K562 (cell line): Measurements from ENCODE around the gene PHF12. TPM values are rescaled to one million over a fixed set of nuclear protein-coding genes. Genes with fewer than 3 reads are reported as not detected.

ENCODE experiments used
- ARNT ChIP-seq, 2 experiments: fragments of 450-650 bp; IDR thresholded peaks; 2 replicates each; pipeline ENCODE4 v1.6.1; 2016; ENCODE audit warnings: mild to moderate bottlenecking in 1 of 2
- CC2D1A ChIP-seq: fragments of 450-650 bp; IDR thresholded peaks from 2 replicates; pipeline ENCODE4 v1.6.1; 2017; ENCODE audit warnings: mild to moderate bottlenecking
- CCNT2 ChIP-seq: IDR thresholded peaks from 2 replicates; pipeline ENCODE4 v1.6.1; 2011; ENCODE audit warnings: borderline replicate concordance, low read depth, mild to moderate bottlenecking, moderate library complexity, mixed read lengths, low read length; ENCODE audit not compliant: insufficient read length; ENCODE audit errors: extremely low read depth
- DACH1 ChIP-seq: fragments of 450-650 bp; IDR thresholded peaks from 2 replicates; pipeline ENCODE4 v1.6.1; 2018; ENCODE audit not compliant: partially characterized antibody
- ETV5 ChIP-seq: sonication (generic); formaldehyde crosslinking; IDR thresholded peaks from 2 replicates; pipeline ENCODE4 v1.4.0; 2020; ENCODE audit warnings: low read depth, mild to moderate bottlenecking, missing genetic modification reagents
- GMEB1 ChIP-seq: fragments of 250-450 bp; sonication (Bioruptor Pico); IDR thresholded peaks from 2 replicates; pipeline ENCODE4 v1.4.0; 2020; ENCODE audit warnings: mild to moderate bottlenecking
- NELFE ChIP-seq: IDR thresholded peaks from 2 replicates; pipeline ENCODE4 v1.6.1; 2011; ENCODE audit warnings: mild to moderate bottlenecking; ENCODE audit not compliant: insufficient read depth, insufficient read length
- NONO ChIP-seq, 2 experiments: fragments of 200-400 bp in 1 of 2; fragments of 450-650 bp in 1 of 2; formaldehyde crosslinking in 1 of 2; IDR thresholded peaks; 2 replicates each; pipeline ENCODE4 v1.6.1; 2017; ENCODE audit warnings: low read depth in 2 of 2, mild to moderate bottlenecking in 2 of 2, moderate library complexity in 2 of 2, low read length in 1 of 2
- POLR2A ChIP-seq: fragments of 450-650 bp; conservative IDR thresholded peaks from 2 replicates; pipeline ENCODE4 v1.6.1; 2016
- POU5F1 ChIP-seq: fragments of 150-350 bp; IDR thresholded peaks from 2 replicates; pipeline ENCODE4 v1.6.1; 2014; ENCODE audit warnings: borderline replicate concordance, low read length, low read depth, mild to moderate bottlenecking; ENCODE audit not compliant: partially characterized antibody
- SMAD4 ChIP-seq: fragments of 250-450 bp; sonication (Bioruptor Pico); conservative IDR thresholded peaks from 2 replicates; pipeline ENCODE4 v1.8.0; 2021; ENCODE audit warnings: inconsistent platforms, mild to moderate bottlenecking, moderate library complexity
- ZBTB1 ChIP-seq: sonication (generic); formaldehyde crosslinking; IDR thresholded peaks from 2 replicates; pipeline ENCODE4 v1.8.1; 2023; ENCODE audit warnings: missing genetic modification reagents, low read depth, mild to moderate bottlenecking, borderline replicate concordance
- ZKSCAN3 ChIP-seq: fragments of 250-450 bp; sonication (Bioruptor Pico); IDR thresholded peaks from 2 replicates; pipeline ENCODE4 v1.4.0; 2020
- ZNF699 ChIP-seq: fragments of 250-450 bp; sonication (Bioruptor Pico); IDR thresholded peaks from 2 replicates; pipeline ENCODE4 v1.8.0; 2021; ENCODE audit warnings: mild to moderate bottlenecking, moderate library complexity; ENCODE audit not compliant: insufficient replicate concordance
- ZNF780A ChIP-seq: fragments of 250-450 bp; sonication (Bioruptor Pico); IDR thresholded peaks from 2 replicates; pipeline ENCODE4 v1.5.0; 2021; ENCODE audit warnings: mild to moderate bottlenecking
- polyA plus RNA-seq, 8 experiments: library from polyadenylated mRNA; depleted of rRNA in 4 of 8; stranded (reverse) in 5 of 8; unstranded in 3 of 8; fragments of >200 nt; fragmentation: Nextera tagmentation in 2 of 8; fragmentation: Illumina TruSeq in 1 of 8; extraction: Ambion mirVana in 2 of 8; extraction: Trizol in 1 of 8; gene quantifications; 2 replicates each; pipeline versions ENCODE4 v1.2.1 to v1.2.3, GENCODE V29; 2011 to 2014; ENCODE audit warnings: inconsistent platforms in 1 of 8, missing spikeins in 1 of 8
- total RNA-seq, 7 experiments: library from RNA; depleted of rRNA in 6 of 7; stranded (reverse); fragments of >200 nt in 6 of 7; fragmentation: Illumina TruSeq in 2 of 7; extraction: Trizol in 2 of 7; gene quantifications; 2 replicates each; pipeline versions ENCODE4 v1.2.1 to v1.2.3, GENCODE V29; 2011 to 2021; ENCODE audit warnings: low replicate concordance in 1 of 7
- TF ChIP-seq, protein P1 (sequence below): fragments of 250-450 bp; sonication (Bioruptor Pico); IDR thresholded peaks from 2 replicates; pipeline ENCODE4 v1.4.0; 2020
- TF ChIP-seq, protein P2 (sequence below): fragments of 200-800 bp; sonication (Bioruptor generic); IDR thresholded peaks from 2 replicates; pipeline ENCODE4 v1.6.1; 2017; ENCODE audit warnings: missing genetic modification characterization, missing compliant biosample characterization
- TF ChIP-seq, protein P3 (sequence below): IDR thresholded peaks from 2 replicates; pipeline ENCODE4 v1.6.1; 2012; ENCODE audit warnings: low read depth, low read length, improper control_type of control experiment, borderline replicate concordance

Gene PHF12
- total and polyA plus RNA-seq, 9 of the 15 experiments (the other 6 are each of a cell fraction or from before 2014, with no cell fraction given) = 0.82 to 31.3 (median 13.5) TPM

DNA sequence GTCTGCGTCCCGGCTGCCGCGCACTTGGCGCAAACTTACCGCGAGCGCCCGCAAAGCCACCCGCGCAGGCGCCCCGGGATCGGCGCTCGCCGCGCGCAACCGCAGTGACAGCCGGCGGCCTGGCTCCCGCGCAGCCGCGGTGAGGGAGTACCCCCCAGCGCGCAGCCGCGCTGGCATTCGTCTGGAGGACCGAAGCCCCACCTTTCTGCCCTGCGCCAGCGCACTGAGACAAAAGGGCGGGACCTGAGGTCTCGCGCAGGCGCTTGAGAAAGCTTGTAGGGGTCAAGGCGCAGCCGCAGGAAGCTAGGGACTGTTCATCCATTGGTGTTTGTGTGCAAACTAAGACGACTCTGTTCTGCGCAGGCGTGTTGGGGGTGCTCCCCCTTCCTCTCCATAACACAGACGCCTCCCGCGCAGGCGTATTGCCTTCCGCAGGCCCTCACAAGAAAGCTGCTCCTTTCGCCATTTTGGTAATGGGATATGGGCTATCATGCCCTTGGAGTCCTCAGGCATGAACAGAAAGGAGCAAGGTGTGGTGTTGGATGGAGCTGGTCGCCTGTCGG lies at the start of gene PHF12 (continued):
- TF ChIP-seq, protein P1, sequence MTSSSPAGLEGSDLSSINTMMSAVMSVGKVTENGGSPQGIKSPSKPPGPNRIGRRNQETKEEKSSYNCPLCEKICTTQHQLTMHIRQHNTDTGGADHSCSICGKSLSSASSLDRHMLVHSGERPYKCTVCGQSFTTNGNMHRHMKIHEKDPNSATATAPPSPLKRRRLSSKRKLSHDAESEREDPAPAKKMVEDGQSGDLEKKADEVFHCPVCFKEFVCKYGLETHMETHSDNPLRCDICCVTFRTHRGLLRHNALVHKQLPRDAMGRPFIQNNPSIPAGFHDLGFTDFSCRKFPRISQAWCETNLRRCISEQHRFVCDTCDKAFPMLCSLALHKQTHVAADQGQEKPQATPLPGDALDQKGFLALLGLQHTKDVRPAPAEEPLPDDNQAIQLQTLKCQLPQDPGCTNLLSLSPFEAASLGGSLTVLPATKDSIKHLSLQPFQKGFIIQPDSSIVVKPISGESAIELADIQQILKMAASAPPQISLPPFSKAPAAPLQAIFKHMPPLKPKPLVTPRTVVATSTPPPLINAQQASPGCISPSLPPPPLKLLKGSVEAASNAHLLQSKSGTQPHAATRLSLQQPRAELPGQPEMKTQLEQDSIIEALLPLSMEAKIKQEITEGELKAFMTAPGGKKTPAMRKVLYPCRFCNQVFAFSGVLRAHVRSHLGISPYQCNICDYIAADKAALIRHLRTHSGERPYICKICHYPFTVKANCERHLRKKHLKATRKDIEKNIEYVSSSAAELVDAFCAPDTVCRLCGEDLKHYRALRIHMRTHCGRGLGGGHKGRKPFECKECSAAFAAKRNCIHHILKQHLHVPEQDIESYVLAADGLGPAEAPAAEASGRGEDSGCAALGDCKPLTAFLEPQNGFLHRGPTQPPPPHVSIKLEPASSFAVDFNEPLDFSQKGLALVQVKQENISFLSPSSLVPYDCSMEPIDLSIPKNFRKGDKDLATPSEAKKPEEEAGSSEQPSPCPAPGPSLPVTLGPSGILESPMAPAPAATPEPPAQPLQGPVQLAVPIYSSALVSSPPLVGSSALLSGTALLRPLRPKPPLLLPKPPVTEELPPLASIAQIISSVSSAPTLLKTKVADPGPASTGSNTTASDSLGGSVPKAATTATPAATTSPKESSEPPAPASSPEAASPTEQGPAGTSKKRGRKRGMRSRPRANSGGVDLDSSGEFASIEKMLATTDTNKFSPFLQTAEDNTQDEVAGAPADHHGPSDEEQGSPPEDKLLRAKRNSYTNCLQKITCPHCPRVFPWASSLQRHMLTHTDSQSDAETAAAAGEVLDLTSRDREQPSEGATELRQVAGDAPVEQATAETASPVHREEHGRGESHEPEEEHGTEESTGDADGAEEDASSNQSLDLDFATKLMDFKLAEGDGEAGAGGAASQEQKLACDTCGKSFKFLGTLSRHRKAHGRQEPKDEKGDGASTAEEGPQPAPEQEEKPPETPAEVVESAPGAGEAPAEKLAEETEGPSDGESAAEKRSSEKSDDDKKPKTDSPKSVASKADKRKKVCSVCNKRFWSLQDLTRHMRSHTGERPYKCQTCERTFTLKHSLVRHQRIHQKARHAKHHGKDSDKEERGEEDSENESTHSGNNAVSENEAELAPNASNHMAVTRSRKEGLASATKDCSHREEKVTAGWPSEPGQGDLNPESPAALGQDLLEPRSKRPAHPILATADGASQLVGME (CRISPR knock-in tag) = no peak
- TF ChIP-seq NONO (IDR thresholded peaks at IDR 0.05; ENCODE audit: low read depth in 2 of 2, low read length in 1 of 2) (0 out of 4 replicates have a peak, but pooled peaks of 1 of the 2 experiments have one; percentile 70), ZNF780A (CRISPR knock-in tag) (no peak), DACH1 (no peak), NELFE (no peak), POLR2A (peak; percentile 93), SMAD4 (CRISPR knock-in tag) (no peak), GMEB1 (CRISPR knock-in tag) (peak; percentile 66), ZBTB1 (CRISPR knock-in tag) (no peak), ZNF699 (CRISPR knock-in tag) (no peak), CCNT2 (peak; percentile 65), ARNT (IDR thresholded peaks at IDR 0.05) (no peak), POU5F1 (peak; percentile 98), CC2D1A (no peak), ZKSCAN3 (no peak), ETV5 (CRISPR knock-in tag) (no peak; the same call in 1 of the 2 replicates)
- TF ChIP-seq, protein P2, sequence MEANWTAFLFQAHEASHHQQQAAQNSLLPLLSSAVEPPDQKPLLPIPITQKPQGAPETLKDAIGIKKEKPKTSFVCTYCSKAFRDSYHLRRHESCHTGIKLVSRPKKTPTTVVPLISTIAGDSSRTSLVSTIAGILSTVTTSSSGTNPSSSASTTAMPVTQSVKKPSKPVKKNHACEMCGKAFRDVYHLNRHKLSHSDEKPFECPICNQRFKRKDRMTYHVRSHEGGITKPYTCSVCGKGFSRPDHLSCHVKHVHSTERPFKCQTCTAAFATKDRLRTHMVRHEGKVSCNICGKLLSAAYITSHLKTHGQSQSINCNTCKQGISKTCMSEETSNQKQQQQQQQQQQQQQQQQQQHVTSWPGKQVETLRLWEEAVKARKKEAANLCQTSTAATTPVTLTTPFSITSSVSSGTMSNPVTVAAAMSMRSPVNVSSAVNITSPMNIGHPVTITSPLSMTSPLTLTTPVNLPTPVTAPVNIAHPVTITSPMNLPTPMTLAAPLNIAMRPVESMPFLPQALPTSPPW (CRISPR knock-in tag) = peak; percentile 92
- TF ChIP-seq, protein P3, sequence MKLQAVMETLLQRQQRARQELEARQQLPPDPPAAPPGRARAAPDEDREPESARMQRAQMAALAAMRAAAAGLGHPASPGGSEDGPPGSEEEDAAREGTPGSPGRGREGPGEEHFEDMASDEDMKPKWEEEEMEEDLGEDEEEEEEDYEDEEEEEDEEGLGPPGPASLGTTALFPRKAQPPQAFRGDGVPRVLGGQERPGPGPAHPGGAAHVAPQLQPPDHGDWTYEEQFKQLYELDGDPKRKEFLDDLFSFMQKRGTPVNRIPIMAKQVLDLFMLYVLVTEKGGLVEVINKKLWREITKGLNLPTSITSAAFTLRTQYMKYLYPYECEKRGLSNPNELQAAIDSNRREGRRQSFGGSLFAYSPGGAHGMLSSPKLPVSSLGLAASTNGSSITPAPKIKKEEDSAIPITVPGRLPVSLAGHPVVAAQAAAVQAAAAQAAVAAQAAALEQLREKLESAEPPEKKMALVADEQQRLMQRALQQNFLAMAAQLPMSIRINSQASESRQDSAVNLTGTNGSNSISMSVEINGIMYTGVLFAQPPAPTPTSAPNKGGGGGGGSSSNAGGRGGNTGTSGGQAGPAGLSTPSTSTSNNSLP = no peak
